ENCODE measurements around the gene NPIPB5. TPM values are rescaled to one million over a fixed set of nuclear protein-coding genes. Genes with fewer than 3 reads are reported as not detected.
A peak's percentile ranks its signal among the peaks of the same experiment; 100 is the strongest.
"Not testable (repeated sequence)": the region's sequence is repeated elsewhere in the genome, so short reads cannot be mapped to it uniquely, and the experiment has no call there.

The NPIPB5 gene
- total RNA-seq (ENCODE audit: low replicate concordance): 94.9 and 96.1 TPM in 2 replicates

DNA sequence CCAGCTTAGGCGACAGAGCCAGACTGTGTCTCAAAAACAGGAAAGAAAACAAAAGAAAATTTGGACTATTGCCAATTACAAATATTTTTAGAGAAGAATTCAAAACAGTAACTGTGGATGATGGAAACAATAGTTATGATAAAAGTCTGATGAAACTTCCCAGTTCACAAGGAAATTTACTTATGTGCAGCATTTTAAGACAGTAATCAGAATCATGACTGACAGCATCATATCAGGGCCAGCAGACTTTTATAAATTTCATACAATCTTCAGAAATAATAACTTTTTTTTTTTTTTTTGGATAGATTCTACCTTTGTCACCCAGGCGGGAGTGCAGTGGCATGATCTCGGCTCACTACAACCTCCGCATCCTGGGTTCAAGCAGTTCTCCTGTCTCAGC is at the start of gene NPIPB5:
Gene NPIPB5 (plus strand): TSS at position 301 of the 400 bp plus-strand sequence. CDS start 2,911 bp downstream, outside the sequence.
- H3K27me3 Mint-ChIP-seq (ENCODE audit: insufficient read depth, low read depth); H3K9me3 ChIP-seq (ENCODE audit: low read depth); H3K4me3 Mint-ChIP-seq; H3K27ac Mint-ChIP-seq; H3K36me3 ChIP-seq; H3K4me2 ChIP-seq; H3K4me3 ChIP-seq; H3K27ac ChIP-seq; H3K9ac ChIP-seq; H3K9me3 Mint-ChIP-seq; H3K4me1 ChIP-seq; H3K27me3 ChIP-seq; H2AFZ ChIP-seq (replicated peaks); H3K4me1 Mint-ChIP-seq; H3K79me2 ChIP-seq (ENCODE audit: low read depth); H3K36me3 Mint-ChIP-seq; H3F3A ChIP-seq (ENCODE audit: low read depth); DNase-seq (ENCODE audit: low spot score); H4K20me1 ChIP-seq (ENCODE audit: low read depth): not testable (repeated sequence)

DNA sequence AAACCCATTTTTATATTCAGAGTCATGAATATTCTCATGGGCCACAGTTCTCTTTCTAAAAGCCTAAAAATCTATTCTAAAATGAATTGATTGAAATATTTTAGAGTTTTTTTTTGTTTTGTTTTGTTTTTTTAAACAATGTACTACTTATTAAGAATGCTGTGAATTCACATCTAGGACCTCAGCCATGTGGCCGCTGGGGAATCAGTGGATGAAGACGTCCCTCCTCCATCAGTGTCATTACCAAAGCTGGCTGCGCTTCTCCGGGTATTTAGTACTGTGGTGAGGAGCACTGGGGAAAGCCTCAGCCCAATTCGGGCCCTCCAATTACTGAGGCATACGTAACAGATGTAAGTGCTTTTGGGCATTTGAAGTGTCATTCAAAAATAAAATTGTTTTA is 41.8 kb upstream of the NPIPB5 start:
- not testable (repeated sequence) for H3K4me3 ChIP-seq; H3F3A ChIP-seq (ENCODE audit: low read depth); H3K27ac ChIP-seq; H3K36me3 ChIP-seq; H3K4me2 ChIP-seq; H3K27me3 ChIP-seq; H3K79me2 ChIP-seq (ENCODE audit: low read depth); DNase-seq (ENCODE audit: low spot score); H3K27ac Mint-ChIP-seq; H2AFZ ChIP-seq (replicated peaks); H3K27me3 Mint-ChIP-seq (ENCODE audit: insufficient read depth, low read depth); H3K4me3 Mint-ChIP-seq; H3K9me3 Mint-ChIP-seq; H3K4me1 ChIP-seq; H3K36me3 Mint-ChIP-seq; H3K4me1 Mint-ChIP-seq; H4K20me1 ChIP-seq (ENCODE audit: low read depth); H3K9ac ChIP-seq; H3K9me3 ChIP-seq (ENCODE audit: low read depth)

- not testable (repeated sequence) for H3K27me3 ChIP-seq; H3K4me2 ChIP-seq; H3K36me3 ChIP-seq; H3K4me1 ChIP-seq; H3K4me3 ChIP-seq; H3K27me3 Mint-ChIP-seq (ENCODE audit: insufficient read depth, low read depth); H3K4me3 Mint-ChIP-seq; H3K4me1 Mint-ChIP-seq; H3K36me3 Mint-ChIP-seq; H3K9ac ChIP-seq; H3K9me3 Mint-ChIP-seq; H3K9me3 ChIP-seq (ENCODE audit: low read depth); DNase-seq (ENCODE audit: low spot score); H3F3A ChIP-seq (ENCODE audit: low read depth); H2AFZ ChIP-seq (replicated peaks); H3K27ac ChIP-seq; H4K20me1 ChIP-seq (ENCODE audit: low read depth); H3K79me2 ChIP-seq (ENCODE audit: low read depth)
- peak overlapping the region; percentile 32 for H3K27ac Mint-ChIP-seq
Measured at GRCh38 chr16:22537996-22538395, 27.3 kb downstream of the NPIPB5 start.

GRCh38 chr16:22544809-22545208 is 34.1 kb downstream of the NPIPB5 start:
- H3K9me3 ChIP-seq (ENCODE audit: low read depth); H3F3A ChIP-seq (ENCODE audit: low read depth); H3K79me2 ChIP-seq (ENCODE audit: low read depth); H3K4me3 ChIP-seq; H3K36me3 ChIP-seq; H3K27me3 ChIP-seq; H3K27ac ChIP-seq; H3K4me3 Mint-ChIP-seq; H3K36me3 Mint-ChIP-seq; H3K27ac Mint-ChIP-seq; H3K9ac ChIP-seq; H3K4me2 ChIP-seq; H4K20me1 ChIP-seq (ENCODE audit: low read depth); H3K4me1 Mint-ChIP-seq; DNase-seq (ENCODE audit: low spot score); H2AFZ ChIP-seq (replicated peaks); H3K9me3 Mint-ChIP-seq; H3K4me1 ChIP-seq; H3K27me3 Mint-ChIP-seq (ENCODE audit: insufficient read depth, low read depth): not testable (repeated sequence)

DNA sequence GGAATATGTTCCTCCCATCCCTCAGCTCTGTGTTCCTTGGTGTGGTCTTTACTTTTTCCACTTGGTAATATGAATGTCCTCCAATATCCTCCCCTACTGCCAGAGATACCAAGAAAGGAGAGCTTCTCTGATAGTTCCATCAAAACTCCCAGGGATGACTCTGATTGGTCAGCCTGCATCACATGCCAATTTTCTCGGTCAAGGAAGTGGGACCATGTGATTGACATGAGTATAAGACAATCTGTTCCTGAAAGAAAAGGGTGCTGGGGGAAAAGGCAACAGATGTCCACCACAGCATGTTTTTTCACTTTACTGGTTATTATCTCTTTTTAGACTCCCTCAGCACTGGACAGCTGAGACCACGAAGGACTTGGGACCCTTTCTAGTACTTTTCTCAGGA is 35.9 kb downstream of the NPIPB5 start:
- H3K27me3 ChIP-seq; H2AFZ ChIP-seq (replicated peaks); H3K36me3 Mint-ChIP-seq; H3K36me3 ChIP-seq; H3K9me3 ChIP-seq (ENCODE audit: low read depth); H3K27ac ChIP-seq; H3F3A ChIP-seq (ENCODE audit: low read depth); H3K27me3 Mint-ChIP-seq (ENCODE audit: insufficient read depth, low read depth); H3K4me1 ChIP-seq; H3K79me2 ChIP-seq (ENCODE audit: low read depth); H4K20me1 ChIP-seq (ENCODE audit: low read depth); H3K9ac ChIP-seq; H3K27ac Mint-ChIP-seq; H3K4me3 ChIP-seq; DNase-seq (ENCODE audit: low spot score); H3K4me2 ChIP-seq; H3K4me1 Mint-ChIP-seq; H3K9me3 Mint-ChIP-seq; H3K4me3 Mint-ChIP-seq: not testable (repeated sequence)

- not testable (repeated sequence) for H3K4me1 Mint-ChIP-seq, H3K27ac Mint-ChIP-seq, H3K27ac ChIP-seq
Measured at GRCh38 chr16:22547170-22547765, 36.6 kb downstream of the NPIPB5 start.

DNA sequence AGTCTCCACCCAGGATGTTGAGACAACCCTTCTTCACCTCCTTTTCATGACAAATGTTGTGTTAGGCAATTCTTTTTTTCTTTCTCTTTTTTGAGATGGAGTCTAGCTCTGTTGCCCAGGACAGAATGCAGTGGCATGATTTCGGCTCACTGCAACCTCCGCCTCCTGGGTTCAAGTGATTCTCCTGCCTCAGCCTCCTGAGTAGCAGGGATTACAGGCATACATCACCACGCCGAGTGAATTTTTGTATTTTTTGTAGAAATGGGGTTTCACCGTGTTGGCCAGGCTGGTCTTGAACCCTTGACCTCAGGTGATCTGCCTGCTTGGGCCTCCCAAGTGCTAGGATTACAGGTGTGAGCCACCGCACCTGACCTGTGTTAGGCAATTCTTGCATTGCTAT is 39.2 kb downstream of the NPIPB5 start:
- not testable (repeated sequence) for H3K36me3 ChIP-seq; H3K27me3 ChIP-seq; H2AFZ ChIP-seq (replicated peaks); H3K4me2 ChIP-seq; H3F3A ChIP-seq (ENCODE audit: low read depth); H3K79me2 ChIP-seq (ENCODE audit: low read depth); H3K9ac ChIP-seq; H3K9me3 Mint-ChIP-seq; H3K27me3 Mint-ChIP-seq (ENCODE audit: insufficient read depth, low read depth); H3K4me1 ChIP-seq; H4K20me1 ChIP-seq (ENCODE audit: low read depth); H3K9me3 ChIP-seq (ENCODE audit: low read depth); H3K4me1 Mint-ChIP-seq; DNase-seq (ENCODE audit: low spot score); H3K4me3 Mint-ChIP-seq; H3K4me3 ChIP-seq; H3K27ac Mint-ChIP-seq; H3K27ac ChIP-seq; H3K36me3 Mint-ChIP-seq

More at GRCh38 chr16:22547170-22547765, 36.6 kb downstream of the NPIPB5 start:
- DNase-seq (ENCODE audit: low spot score); H2AFZ ChIP-seq (replicated peaks); H3K4me3 Mint-ChIP-seq; H3K9ac ChIP-seq; H3K9me3 Mint-ChIP-seq; H3K4me3 ChIP-seq; H3K9me3 ChIP-seq (ENCODE audit: low read depth); H3K36me3 ChIP-seq; H3K36me3 Mint-ChIP-seq; H3K4me2 ChIP-seq; H4K20me1 ChIP-seq (ENCODE audit: low read depth); H3K27me3 Mint-ChIP-seq (ENCODE audit: insufficient read depth, low read depth); H3K27me3 ChIP-seq; H3K79me2 ChIP-seq (ENCODE audit: low read depth); H3K4me1 ChIP-seq; H3F3A ChIP-seq (ENCODE audit: low read depth): not testable (repeated sequence)

GRCh38 chr16:22551143-22551542 is 40.5 kb downstream of the NPIPB5 start:
- H3K4me3 ChIP-seq; H3K27ac ChIP-seq; H3K9me3 Mint-ChIP-seq; H3K27me3 ChIP-seq; H3K4me2 ChIP-seq; DNase-seq (ENCODE audit: low spot score); H3K27me3 Mint-ChIP-seq (ENCODE audit: insufficient read depth, low read depth); H4K20me1 ChIP-seq (ENCODE audit: low read depth); H3K9ac ChIP-seq; H3K9me3 ChIP-seq (ENCODE audit: low read depth); H3K4me3 Mint-ChIP-seq; H3K27ac Mint-ChIP-seq; H3K4me1 ChIP-seq; H3F3A ChIP-seq (ENCODE audit: low read depth); H3K36me3 Mint-ChIP-seq; H3K36me3 ChIP-seq; H3K79me2 ChIP-seq (ENCODE audit: low read depth); H2AFZ ChIP-seq (replicated peaks); H3K4me1 Mint-ChIP-seq: not testable (repeated sequence)
